Osteoblast (primary cell): ENCODE measurements around the gene PGAM5. TPM values are rescaled to one million over a fixed set of nuclear protein-coding genes. Genes with fewer than 3 reads are reported as not detected.

Source experiments
- DNase-seq: peaks from one replicate; pipeline ENCODE4 v3.0.0; 2011; ENCODE audit warnings: low spot score, mixed read lengths; ENCODE audit not compliant: insufficient read length; ENCODE audit errors: missing footprints
- H2AFZ ChIP-seq: 2 replicates; pipeline ENCODE4 v1.6.0; 2011; ENCODE audit warnings: mild to moderate bottlenecking, low read length
- H3K27ac ChIP-seq: 2 replicates; pipeline ENCODE4 v1.5.1; 2011; ENCODE audit warnings: mild to moderate bottlenecking, low read depth, low read length, moderate library complexity
- H3K27me3 ChIP-seq: 2 replicates; pipeline ENCODE4 v1.6.0; 2012; ENCODE audit warnings: mild to moderate bottlenecking, control low read depth, inconsistent platforms, low read length, moderate library complexity; ENCODE audit not compliant: insufficient read depth
- H3K36me3 ChIP-seq: 2 replicates; pipeline ENCODE4 v1.5.1; 2011; ENCODE audit warnings: mild to moderate bottlenecking, low read length, control low read depth, moderate library complexity; ENCODE audit not compliant: insufficient read depth
- H3K4me1 ChIP-seq: 2 replicates; pipeline ENCODE4 v1.5.1; 2011; ENCODE audit warnings: mild to moderate bottlenecking, low read length, control low read depth, moderate library complexity; ENCODE audit not compliant: insufficient read depth
- H3K4me2 ChIP-seq: 2 replicates; pipeline ENCODE4 v1.6.0; 2011; ENCODE audit warnings: mild to moderate bottlenecking, low read length; ENCODE audit not compliant: insufficient read depth
- H3K4me3 ChIP-seq: fragments of 200-600 bp; sonication (generic); 3 replicates; pipeline ENCODE4 v1.5.1; 2012; ENCODE audit warnings: mild to moderate bottlenecking, low read length, inconsistent platforms; ENCODE audit not compliant: insufficient read depth
- H3K79me2 ChIP-seq: 2 replicates; pipeline ENCODE4 v1.6.0; 2012; ENCODE audit warnings: mild to moderate bottlenecking, low read length, control low read depth, inconsistent platforms; ENCODE audit not compliant: insufficient read depth
- H3K9me3 ChIP-seq: 2 replicates; pipeline ENCODE4 v1.5.1; 2011; ENCODE audit warnings: low read depth, low read length, control low read depth
- H4K20me1 ChIP-seq: 2 replicates; pipeline ENCODE4 v1.6.0; 2012; ENCODE audit warnings: mild to moderate bottlenecking, low read length, control low read depth; ENCODE audit not compliant: insufficient read depth
- CTCF ChIP-seq: IDR thresholded peaks from 2 replicates; pipeline ENCODE4 v1.5.1; 2011; ENCODE audit warnings: mild to moderate bottlenecking, low read depth, low read length, moderate library complexity; ENCODE audit errors: extremely low read depth
- total RNA-seq: library from RNA; depleted of rRNA; stranded (reverse); fragments of >200 nt; gene quantifications from 2 replicates; pipeline ENCODE4 v1.2.3, GENCODE V29; 2012

PGAM5 gene
- total RNA-seq, 1 donor, result 24.6 TPM

- Histone ChIP-seq H4K20me1 (no peaks in the 10 kb centered on the region), H3K4me3 (no peak overlapping the region), H2AFZ (no peak overlapping the region), H3K36me3 (peaks cover 39% of the 10 kb centered on the region), H3K27ac (no peak overlapping the region), H3K4me2 (no peak overlapping the region), H3K9me3 (no peaks in the 10 kb centered on the region), H3K79me2 (peaks cover 11% of the 10 kb centered on the region), H3K27me3 (no peaks in the 10 kb centered on the region), H3K4me1 (no peaks in the 10 kb centered on the region)
- TF ChIP-seq CTCF, result no peak
- no peak for DNase-seq
Observed at GRCh38 chr12:132674561-132674960, 36.1 kb upstream of the PGAM5 start.

GRCh38 chr12:132675757-132676432, 34.7 kb upstream of the PGAM5 start:
- Histone ChIP-seq H2AFZ (no peak overlapping the region), H3K27ac (no peak overlapping the region), H3K36me3 (peaks cover 37% of the 10 kb centered on the region), H4K20me1 (no peaks in the 10 kb centered on the region), H3K27me3 (no peaks in the 10 kb centered on the region), H3K4me3 (no peak overlapping the region), H3K4me1 (no peaks in the 10 kb centered on the region), H3K4me2 (no peak overlapping the region), H3K79me2 (peaks cover 24% of the 10 kb centered on the region), H3K9me3 (no peaks in the 10 kb centered on the region)
- DNase-seq, result no peak
- TF ChIP-seq CTCF, result no peak

DNA sequence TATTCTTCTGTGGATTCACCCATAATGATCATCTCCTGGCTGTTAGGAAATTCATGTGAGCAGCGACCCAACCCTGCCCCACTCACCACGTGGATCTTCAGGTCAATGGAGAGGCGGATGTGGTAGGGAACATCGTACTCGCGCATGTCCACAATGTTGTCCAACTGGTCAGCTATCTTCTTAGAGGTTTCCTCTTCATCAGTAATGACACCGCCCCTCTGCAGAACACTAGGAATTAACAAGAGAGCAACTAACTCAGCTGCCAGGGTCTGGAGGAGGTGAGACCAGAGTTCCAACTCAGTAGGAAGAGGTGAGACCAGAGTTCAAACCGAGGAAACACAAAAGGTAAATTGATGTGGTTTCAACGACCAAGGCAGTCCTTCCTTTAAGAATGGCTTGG, 33.1 kb upstream of the PGAM5 start:
- Histone ChIP-seq H3K27ac (no peak overlapping the region), H3K79me2 (peaks cover 34% of the 10 kb centered on the region), H3K4me3 (no peak overlapping the region), H4K20me1 (no peaks in the 10 kb centered on the region), H3K4me1 (no peaks in the 10 kb centered on the region), H3K4me2 (no peak overlapping the region), H3K9me3 (no peaks in the 10 kb centered on the region), H3K36me3 (peaks cover 27% of the 10 kb centered on the region), H3K27me3 (no peaks in the 10 kb centered on the region), H2AFZ (no peak overlapping the region)
- no peak for TF ChIP-seq CTCF
- DNase-seq, result no peak

DNA sequence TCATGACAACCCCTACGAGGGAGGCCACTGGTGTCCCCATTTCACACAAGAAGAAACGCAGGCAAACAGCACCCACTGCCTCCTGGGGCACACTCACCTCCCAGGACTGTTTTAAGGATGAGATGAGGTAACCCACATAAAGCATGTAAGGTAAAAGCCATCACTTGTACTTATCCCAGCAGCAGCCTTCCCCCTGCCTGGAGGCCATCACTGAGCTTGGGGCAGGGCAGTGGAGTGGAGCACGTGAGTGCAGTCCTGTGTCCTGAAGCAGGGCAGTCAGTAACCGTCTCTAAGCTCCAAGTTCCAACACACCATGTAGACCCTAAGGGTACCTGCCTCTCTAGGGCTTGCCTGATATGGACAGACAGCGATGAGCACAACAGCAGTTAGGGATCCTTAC, 25.2 kb upstream of the PGAM5 start:
- no peak overlapping the region for H3K4me3 ChIP-seq

More for the DNA sequence above, 25.2 kb upstream of the PGAM5 start:
- H3K4me2 ChIP-seq, result no peak overlapping the region
- H4K20me1 ChIP-seq, result no peaks in the 10 kb centered on the region
- H3K9me3 ChIP-seq, result no peaks in the 10 kb centered on the region
- H2AFZ ChIP-seq, result no peak overlapping the region
- TF ChIP-seq CTCF, result no peak
- H3K36me3 ChIP-seq, result no peaks in the 10 kb centered on the region
- no peak overlapping the region for H3K27ac ChIP-seq
- no peak for DNase-seq
- no peaks in the 10 kb centered on the region for H3K27me3 ChIP-seq
- H3K4me1 ChIP-seq, result no peaks in the 10 kb centered on the region
- peaks cover 43% of the 10 kb centered on the region for H3K79me2 ChIP-seq
